ENCODE measurements around the gene CCL26. TPM values are rescaled to one million over a fixed set of nuclear protein-coding genes. Genes with fewer than 3 reads are reported as not detected.

Gene CCL26
- total RNA-seq, 1 donor from 2014 or later = not detected

DNA sequence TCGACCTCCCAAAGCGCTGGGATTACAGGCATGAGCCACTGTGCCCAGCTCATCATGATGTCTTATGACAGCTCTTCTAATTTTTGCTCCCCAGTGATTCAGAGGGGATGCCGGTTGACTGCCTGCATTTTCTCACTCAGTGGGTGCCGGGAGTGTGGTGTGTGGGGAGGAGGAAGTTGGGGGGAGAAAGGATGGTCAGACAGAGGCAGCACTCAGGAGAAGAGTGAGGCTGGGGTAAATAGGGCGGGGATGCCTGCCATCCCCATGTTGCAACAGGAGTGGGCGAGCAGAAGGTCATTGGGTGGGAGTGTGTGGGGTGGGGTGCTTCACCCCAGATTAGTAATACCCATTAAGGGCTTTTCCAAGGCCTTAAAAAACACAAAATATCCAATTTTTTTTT, 45.1 kb upstream of the CCL26 start:
- H3K9me3 Mint-ChIP-seq (ENCODE audit: unreplicated experiment) = peaks cover 4% of the 10 kb centered on the region
- H3K36me3 Mint-ChIP-seq (ENCODE audit: unreplicated experiment) = peaks cover 9% of the 10 kb centered on the region
- DNase-seq = no peak
- no peak overlapping the region for H3K27ac Mint-ChIP-seq (ENCODE audit: unreplicated experiment)
- H3K4me3 Mint-ChIP-seq (ENCODE audit: unreplicated experiment) = no peak overlapping the region
- TF ChIP-seq, protein P1, sequence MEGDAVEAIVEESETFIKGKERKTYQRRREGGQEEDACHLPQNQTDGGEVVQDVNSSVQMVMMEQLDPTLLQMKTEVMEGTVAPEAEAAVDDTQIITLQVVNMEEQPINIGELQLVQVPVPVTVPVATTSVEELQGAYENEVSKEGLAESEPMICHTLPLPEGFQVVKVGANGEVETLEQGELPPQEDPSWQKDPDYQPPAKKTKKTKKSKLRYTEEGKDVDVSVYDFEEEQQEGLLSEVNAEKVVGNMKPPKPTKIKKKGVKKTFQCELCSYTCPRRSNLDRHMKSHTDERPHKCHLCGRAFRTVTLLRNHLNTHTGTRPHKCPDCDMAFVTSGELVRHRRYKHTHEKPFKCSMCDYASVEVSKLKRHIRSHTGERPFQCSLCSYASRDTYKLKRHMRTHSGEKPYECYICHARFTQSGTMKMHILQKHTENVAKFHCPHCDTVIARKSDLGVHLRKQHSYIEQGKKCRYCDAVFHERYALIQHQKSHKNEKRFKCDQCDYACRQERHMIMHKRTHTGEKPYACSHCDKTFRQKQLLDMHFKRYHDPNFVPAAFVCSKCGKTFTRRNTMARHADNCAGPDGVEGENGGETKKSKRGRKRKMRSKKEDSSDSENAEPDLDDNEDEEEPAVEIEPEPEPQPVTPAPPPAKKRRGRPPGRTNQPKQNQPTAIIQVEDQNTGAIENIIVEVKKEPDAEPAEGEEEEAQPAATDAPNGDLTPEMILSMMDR (IDR thresholded peaks at IDR 0.05; ENCODE audit: partially characterized antibody, unreplicated experiment) = no peak
- H3K4me1 Mint-ChIP-seq (ENCODE audit: low read depth, unreplicated experiment) = no peaks in the 10 kb centered on the region
- H3K27me3 Mint-ChIP-seq (ENCODE audit: unreplicated experiment) = peaks cover 9% of the 10 kb centered on the region

GRCh38 chr7:75815418-75816064, 43.5 kb upstream of the CCL26 start:
- TF ChIP-seq, protein P1 (IDR thresholded peaks at IDR 0.05; ENCODE audit: partially characterized antibody, unreplicated experiment) = no peak
- Mint-ChIP-seq H3K9me3 (ENCODE audit: unreplicated experiment) (no peaks in the 10 kb centered on the region), H3K27ac (ENCODE audit: unreplicated experiment) (no peak overlapping the region), H3K4me3 (ENCODE audit: unreplicated experiment) (no peak overlapping the region), H3K27me3 (ENCODE audit: unreplicated experiment) (peaks cover 2% of the 10 kb centered on the region), H3K36me3 (ENCODE audit: unreplicated experiment) (no peaks in the 10 kb centered on the region), H3K4me1 (ENCODE audit: low read depth, unreplicated experiment) (no peaks in the 10 kb centered on the region)
- no peak for DNase-seq

DNA sequence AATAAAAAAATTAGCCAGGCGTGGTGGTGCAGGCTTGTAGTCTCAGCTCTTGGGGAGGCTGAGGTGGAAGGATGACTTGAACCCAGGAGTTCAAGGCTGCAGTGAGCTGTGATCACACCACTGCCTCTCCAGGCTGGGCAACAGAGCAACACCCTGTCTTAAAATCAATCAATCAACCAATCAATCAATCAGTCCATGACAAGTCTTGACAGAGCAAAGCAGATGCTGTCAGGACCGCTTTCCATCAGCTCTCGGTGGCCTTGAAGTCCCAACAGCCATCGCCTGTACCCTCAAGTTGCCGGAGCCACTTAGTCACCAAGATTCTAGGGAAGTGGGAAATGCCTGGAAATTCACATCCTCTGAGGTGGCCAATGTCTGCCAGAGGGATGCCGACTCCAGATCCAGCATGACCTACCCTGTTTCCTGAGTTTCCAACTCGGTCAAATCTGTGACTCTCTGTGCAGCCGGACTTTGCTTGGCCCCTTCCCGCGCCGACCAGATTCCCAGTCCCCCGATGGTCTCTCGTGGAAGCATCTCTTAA, 42.5 kb upstream of the CCL26 start:
- H3K4me3 Mint-ChIP-seq (ENCODE audit: unreplicated experiment) = no peak overlapping the region
- H3K4me1 Mint-ChIP-seq (ENCODE audit: low read depth, unreplicated experiment) = no peaks in the 10 kb centered on the region
- H3K36me3 Mint-ChIP-seq (ENCODE audit: unreplicated experiment) = no peaks in the 10 kb centered on the region
- no peak overlapping the region for H3K27ac Mint-ChIP-seq (ENCODE audit: unreplicated experiment)
- TF ChIP-seq, protein P1 (IDR thresholded peaks at IDR 0.05; ENCODE audit: partially characterized antibody, unreplicated experiment) = no peak
- no peaks in the 10 kb centered on the region for H3K9me3 Mint-ChIP-seq (ENCODE audit: unreplicated experiment)
- H3K27me3 Mint-ChIP-seq (ENCODE audit: unreplicated experiment) = peaks cover 2% of the 10 kb centered on the region
- no peak for DNase-seq

GRCh38 chr7:75813781-75814236, 41.8 kb upstream of the CCL26 start, which contains the start of gene CCL24:
Gene CCL24 (minus strand): TSS chr7:75813806. CDS start chr7:75813715, 91 bp downstream.
- TF ChIP-seq, protein P1 (IDR thresholded peaks at IDR 0.05; ENCODE audit: partially characterized antibody, unreplicated experiment) = no peak
- DNase-seq = no peak
- H3K27ac Mint-ChIP-seq (ENCODE audit: unreplicated experiment) = no peak within 1 kb of the TSS
- no peaks in the 10 kb centered on the region for H3K4me1 Mint-ChIP-seq (ENCODE audit: low read depth, unreplicated experiment)
- no peak within 1 kb of the TSS for H3K4me3 Mint-ChIP-seq (ENCODE audit: unreplicated experiment)
- H3K36me3 Mint-ChIP-seq (ENCODE audit: unreplicated experiment) = no peaks in the 10 kb centered on the region
- H3K27me3 Mint-ChIP-seq (ENCODE audit: unreplicated experiment) = peaks cover 2% of the 10 kb centered on the region
- no peaks in the 10 kb centered on the region for H3K9me3 Mint-ChIP-seq (ENCODE audit: unreplicated experiment)

- Mint-ChIP-seq H3K27ac (ENCODE audit: unreplicated experiment) (no peak overlapping the region), H3K36me3 (ENCODE audit: unreplicated experiment) (no peaks in the 10 kb centered on the region), H3K4me3 (ENCODE audit: unreplicated experiment) (no peak overlapping the region), H3K27me3 (ENCODE audit: unreplicated experiment) (peaks cover 2% of the 10 kb centered on the region), H3K9me3 (ENCODE audit: unreplicated experiment) (no peaks in the 10 kb centered on the region), H3K4me1 (ENCODE audit: low read depth, unreplicated experiment) (no peaks in the 10 kb centered on the region)
- no peak for DNase-seq
- TF ChIP-seq, protein P1 (IDR thresholded peaks at IDR 0.05; ENCODE audit: partially characterized antibody, unreplicated experiment) = no peak
Observed at GRCh38 chr7:75813084-75813483, 41.1 kb upstream of the CCL26 start.

Measured in glutamatergic neuron (in vitro differentiated cells).